Measurements from ENCODE around the gene TNS3. TPM values are rescaled to one million over a fixed set of nuclear protein-coding genes. Genes with fewer than 3 reads are reported as not detected.

Gene TNS3
- total RNA-seq, 4 donors from 2014 or later: 34.6 to 52.5 (median 48.6) TPM

DNA sequence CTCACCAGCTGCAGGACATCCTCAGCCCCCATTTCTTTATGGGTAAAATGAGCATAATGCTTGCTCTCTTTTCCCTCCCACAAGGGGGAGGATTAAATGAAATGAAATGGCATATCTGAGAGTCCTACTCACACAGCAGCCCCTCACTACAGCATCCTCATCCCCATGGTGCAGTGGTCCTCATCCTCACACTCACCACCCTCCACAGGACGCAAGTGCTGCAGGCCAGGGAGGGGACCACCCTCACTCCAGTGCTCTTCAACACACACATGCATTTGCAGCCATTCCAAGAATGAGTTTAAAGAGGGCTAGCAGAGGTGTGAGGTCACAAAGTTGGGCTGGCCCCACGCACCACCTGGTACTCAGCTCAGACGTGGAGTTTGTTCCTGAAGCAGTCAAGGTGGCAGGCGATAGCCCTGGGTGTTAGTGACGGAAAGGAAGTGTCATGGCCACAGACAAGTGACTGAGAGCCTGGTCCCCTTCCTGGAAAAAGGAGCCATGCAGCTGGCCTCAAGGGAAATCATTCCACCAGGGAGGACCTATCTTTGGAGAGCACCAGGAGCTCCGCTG lies 234.0 kb downstream of the TNS3 start:
- Histone ChIP-seq H3K4me3 (no peak overlapping the region), H3K27ac (replicated peaks in 1 of 4) (no peak overlapping the region), H3K36me3 (peaks cover 0 to 37% (median 11%) of the 10 kb centered on the region in 4 donors), H3K9me3 (no peaks in the 10 kb centered on the region), H3K27me3 (no peaks in the 10 kb centered on the region), H3K4me1 (peaks cover 0 to 8% (median 0%) of the 10 kb centered on the region in 4 donors)
- TF ChIP-seq POLR2AphosphoS5 (IDR thresholded peaks at IDR 0.05): no peak
- TF ChIP-seq, protein P1, sequence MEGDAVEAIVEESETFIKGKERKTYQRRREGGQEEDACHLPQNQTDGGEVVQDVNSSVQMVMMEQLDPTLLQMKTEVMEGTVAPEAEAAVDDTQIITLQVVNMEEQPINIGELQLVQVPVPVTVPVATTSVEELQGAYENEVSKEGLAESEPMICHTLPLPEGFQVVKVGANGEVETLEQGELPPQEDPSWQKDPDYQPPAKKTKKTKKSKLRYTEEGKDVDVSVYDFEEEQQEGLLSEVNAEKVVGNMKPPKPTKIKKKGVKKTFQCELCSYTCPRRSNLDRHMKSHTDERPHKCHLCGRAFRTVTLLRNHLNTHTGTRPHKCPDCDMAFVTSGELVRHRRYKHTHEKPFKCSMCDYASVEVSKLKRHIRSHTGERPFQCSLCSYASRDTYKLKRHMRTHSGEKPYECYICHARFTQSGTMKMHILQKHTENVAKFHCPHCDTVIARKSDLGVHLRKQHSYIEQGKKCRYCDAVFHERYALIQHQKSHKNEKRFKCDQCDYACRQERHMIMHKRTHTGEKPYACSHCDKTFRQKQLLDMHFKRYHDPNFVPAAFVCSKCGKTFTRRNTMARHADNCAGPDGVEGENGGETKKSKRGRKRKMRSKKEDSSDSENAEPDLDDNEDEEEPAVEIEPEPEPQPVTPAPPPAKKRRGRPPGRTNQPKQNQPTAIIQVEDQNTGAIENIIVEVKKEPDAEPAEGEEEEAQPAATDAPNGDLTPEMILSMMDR (IDR thresholded peaks at IDR 0.05): no peak
- TF ChIP-seq POLR2A (IDR thresholded peaks at IDR 0.05; ENCODE audit: low read depth): no peak
- TF ChIP-seq EP300 (IDR thresholded peaks at IDR 0.05): no peak
- intact Hi-C loops (cut with DNase I): no loop called here
- WGBS: 99% methylated on average over 6 of the region's 6 CpGs
- no peak for DNase-seq (ENCODE audit: extremely low spot score)

DNA sequence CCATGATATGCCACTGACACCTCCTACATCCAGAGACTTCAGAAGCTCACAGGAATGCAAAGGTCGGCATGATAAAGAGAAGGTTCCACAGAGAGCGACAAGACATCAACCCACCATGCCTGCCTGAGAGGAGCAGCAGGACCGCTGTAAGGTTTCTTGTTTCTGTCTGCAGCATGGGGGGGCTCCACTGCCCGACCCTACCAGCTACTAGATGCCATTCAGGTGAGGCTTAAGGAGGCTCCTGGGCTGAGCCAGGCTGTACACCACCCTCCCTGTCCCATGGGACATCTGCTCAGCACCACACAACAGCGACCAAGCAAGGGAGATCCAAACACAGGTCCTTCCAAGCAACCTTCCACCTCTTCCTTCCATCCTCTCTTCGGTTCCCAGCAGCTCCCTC lies 234.6 kb downstream of the TNS3 start:
- Histone ChIP-seq H3K9me3 (no peaks in the 10 kb centered on the region), H3K27ac (replicated peaks in 1 of 4) (no peak overlapping the region), H3K36me3 (peaks cover 0 to 37% (median 11%) of the 10 kb centered on the region in 4 donors), H3K4me3 (no peak overlapping the region), H3K27me3 (no peaks in the 10 kb centered on the region), H3K4me1 (peaks cover 0 to 10% (median 0%) of the 10 kb centered on the region in 4 donors)
- TF ChIP-seq EP300 (IDR thresholded peaks at IDR 0.05) (no peak), POLR2AphosphoS5 (IDR thresholded peaks at IDR 0.05) (no peak), POLR2A (IDR thresholded peaks at IDR 0.05; ENCODE audit: low read depth) (no peak)
- TF ChIP-seq, protein P1 (IDR thresholded peaks at IDR 0.05): no peak
- WGBS: 92% methylated on average over 5 of the region's 6 CpGs
- no peak for DNase-seq (ENCODE audit: extremely low spot score)
- intact Hi-C loops (cut with DNase I): no loop called here

DNA sequence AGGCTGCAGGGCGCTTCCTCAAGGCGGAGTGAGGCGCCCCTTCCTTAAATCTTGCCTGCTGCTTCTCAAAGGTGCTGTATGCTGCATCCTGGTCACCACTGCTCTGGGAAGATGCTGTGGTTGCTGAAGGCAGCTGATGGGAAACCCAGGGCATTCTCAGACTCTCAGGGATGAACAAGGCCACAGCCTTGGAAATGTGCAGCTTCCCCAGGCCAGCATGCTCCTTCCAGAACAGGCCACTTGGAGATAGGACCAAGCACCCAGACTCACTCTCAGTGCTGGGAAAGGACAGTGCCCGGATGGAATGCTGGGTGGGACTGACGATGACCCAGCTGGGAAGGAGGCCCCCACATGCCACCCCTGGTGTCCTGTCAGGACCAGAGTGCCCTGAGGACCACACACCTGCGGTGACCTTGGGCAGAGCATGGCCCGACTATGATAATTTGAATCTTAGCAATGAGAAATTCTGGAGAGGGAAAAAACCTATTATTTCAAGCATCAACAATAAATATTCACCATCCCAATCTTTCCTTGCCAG lies 235.5 kb downstream of the TNS3 start:
- WGBS: 100% methylated on average over 2 of the region's 7 CpGs
- no peak overlapping the region for H3K4me3 ChIP-seq
- H3K4me1 ChIP-seq: peaks cover 0 to 10% (median 0%) of the 10 kb centered on the region in 4 donors
- peaks cover 0 to 37% (median 11%) of the 10 kb centered on the region in 4 donors for H3K36me3 ChIP-seq
- H3K27me3 ChIP-seq: no peaks in the 10 kb centered on the region
- no peak overlapping the region for H3K27ac ChIP-seq (replicated peaks in 1 of 4)
- no peak for DNase-seq (ENCODE audit: extremely low spot score)
- no peaks in the 10 kb centered on the region for H3K9me3 ChIP-seq
- intact Hi-C loops (cut with DNase I): no loop called here
- TF ChIP-seq, protein P1 (IDR thresholded peaks at IDR 0.05): no peak
- TF ChIP-seq POLR2A (IDR thresholded peaks at IDR 0.05; ENCODE audit: low read depth): no peak
- no peak for TF ChIP-seq POLR2AphosphoS5 (IDR thresholded peaks at IDR 0.05)
- no peak for TF ChIP-seq EP300 (IDR thresholded peaks at IDR 0.05)

DNA sequence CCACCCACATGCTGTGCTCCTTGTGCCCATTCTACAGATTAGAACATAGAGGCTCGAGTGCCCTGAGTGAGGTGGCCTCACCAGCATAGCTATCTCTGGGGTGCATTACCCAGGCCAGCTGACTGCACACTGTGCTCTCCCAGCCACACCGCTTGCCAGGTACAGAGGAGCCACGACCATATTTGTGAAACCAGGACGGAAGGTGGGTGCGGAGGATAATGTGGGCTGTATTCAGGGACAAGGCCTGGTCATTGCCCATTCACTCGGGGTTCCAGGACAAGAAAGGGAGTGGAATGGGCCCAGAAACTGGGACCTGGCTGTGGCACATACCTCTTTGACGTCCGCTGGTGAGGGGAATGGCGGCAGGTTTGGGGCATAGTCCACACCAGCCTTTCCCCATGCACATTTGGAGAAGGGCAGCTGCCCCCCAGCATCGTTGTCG lies 236.0 kb downstream of the TNS3 start:
- H3K4me1 ChIP-seq: peaks cover 0 to 10% (median 0%) of the 10 kb centered on the region in 4 donors
- H3K36me3 ChIP-seq: peaks cover 0 to 37% (median 11%) of the 10 kb centered on the region in 4 donors
- H3K9me3 ChIP-seq: no peaks in the 10 kb centered on the region
- WGBS: 97% methylated on average over 10 of the region's 11 CpGs
- no peak overlapping the region for H3K4me3 ChIP-seq
- H3K27ac ChIP-seq (replicated peaks in 1 of 4): no peak overlapping the region
- TF ChIP-seq, protein P1 (IDR thresholded peaks at IDR 0.05): no peak
- TF ChIP-seq POLR2AphosphoS5 (IDR thresholded peaks at IDR 0.05) (no peak), EP300 (IDR thresholded peaks at IDR 0.05) (no peak), POLR2A (IDR thresholded peaks at IDR 0.05; ENCODE audit: low read depth) (no peak)
- intact Hi-C loops (cut with DNase I): no loop called here
- no peak for DNase-seq (ENCODE audit: extremely low spot score)
- no peaks in the 10 kb centered on the region for H3K27me3 ChIP-seq
